ENCODE measurements around the gene CAMTA1.
"Not testable (repeated sequence)": the region's sequence is repeated elsewhere in the genome, so short reads cannot be mapped to it uniquely, and the experiment has no call there.

Gene CAMTA1

DNA sequence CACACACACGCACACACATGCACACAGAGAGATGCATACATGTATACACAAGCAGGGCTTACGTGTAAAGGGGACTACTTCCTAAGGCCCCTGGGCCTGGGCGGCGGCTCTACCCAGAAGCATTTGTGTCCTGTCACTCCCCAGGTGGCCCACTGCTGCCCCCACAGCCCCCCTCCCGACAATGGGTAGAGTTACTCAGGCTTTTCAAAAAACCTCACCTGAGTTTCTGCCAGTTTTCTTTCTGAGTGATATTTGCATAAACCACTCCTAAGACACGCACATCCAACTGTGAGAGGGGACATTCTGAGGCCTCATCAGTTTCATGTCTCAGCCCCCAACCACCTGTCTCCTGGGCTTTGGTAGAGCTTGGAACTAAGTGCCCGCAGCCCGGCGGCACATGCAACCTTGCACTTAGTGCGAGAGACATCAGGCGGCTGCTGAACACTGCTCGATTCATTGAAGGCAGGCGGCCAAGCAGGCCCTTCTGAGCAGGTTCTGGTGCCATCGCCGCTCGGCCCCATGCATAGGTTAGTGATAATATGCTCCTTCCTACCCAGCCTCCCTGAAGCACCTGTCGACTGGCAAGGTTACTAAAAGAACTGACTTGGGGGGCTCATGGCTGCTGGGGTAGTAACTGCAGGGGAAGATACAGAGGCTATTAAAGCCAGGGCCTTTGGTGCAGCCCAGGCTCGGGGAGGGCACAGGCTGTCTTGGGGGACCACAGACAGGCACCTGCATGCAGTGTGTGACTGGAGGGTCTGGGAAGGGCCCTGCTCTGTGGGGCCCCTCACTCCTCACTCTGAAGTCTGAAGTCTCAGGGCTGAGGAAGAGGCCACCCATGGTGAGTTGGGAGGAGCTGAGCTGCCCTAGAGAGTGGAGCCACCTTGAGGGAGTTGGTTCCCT, 621.6 kb downstream of the CAMTA1 start:
- no peak overlapping the region for H3K9ac ChIP-seq
- H3K4me3 ChIP-seq, result no peak overlapping the region
- no peak overlapping the region for H3K4me2 ChIP-seq

DNA sequence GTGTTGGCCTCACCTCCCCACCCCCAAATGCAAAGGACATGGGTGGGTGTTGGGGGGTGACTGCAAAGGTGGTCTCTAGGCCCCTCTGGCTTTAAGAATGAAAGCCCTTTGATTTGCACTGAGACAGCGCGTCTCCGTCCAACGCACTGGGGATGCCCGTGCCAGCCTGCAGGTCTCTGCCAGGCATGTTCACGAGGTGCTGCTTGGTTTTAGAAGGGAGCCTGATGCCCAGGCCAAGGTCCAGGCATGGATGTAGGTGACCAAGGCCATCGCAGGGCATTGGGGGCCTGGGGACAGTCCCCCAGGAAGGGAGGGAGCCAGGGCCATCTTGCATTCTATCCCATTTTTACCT, 622.3 kb downstream of the CAMTA1 start:
- Histone ChIP-seq H3K36me3 (no peaks in the 10 kb centered on the region), H3K27me3 (no peaks in the 10 kb centered on the region), H3K9ac (no peak overlapping the region), H3K4me1 (0 out of 20 replicates have a peak, but pooled peaks cover 0 to 5% (median 0%) of the 10 kb centered on the region in 10 experiments), H3K9me3 (replicated peaks in 1 of 11) (no peaks in the 10 kb centered on the region), H3K4me2 (no peak overlapping the region), H3K4me3 (no peak overlapping the region), H4K20me1 (no peaks in the 10 kb centered on the region), H3K27ac (no peak overlapping the region)
- TF ChIP-seq Cebpa-rat (IDR thresholded peaks at IDR 0.05), result no peak

More for the DNA sequence above, 621.6 kb downstream of the CAMTA1 start:
- no peaks in the 10 kb centered on the region for H4K20me1 ChIP-seq
- no peaks in the 10 kb centered on the region for H3K36me3 ChIP-seq
- peaks cover 0 to 7% (median 0%) of the 10 kb centered on the region in 10 experiments; a peak in 5 of 20 replicates for H3K4me1 ChIP-seq
- H3K27me3 ChIP-seq, result no peaks in the 10 kb centered on the region
- TF ChIP-seq Cebpa-rat (IDR thresholded peaks at IDR 0.05), result no peak
- no peaks in the 10 kb centered on the region for H3K9me3 ChIP-seq (replicated peaks in 1 of 11)
- H3K27ac ChIP-seq, result no peak overlapping the region

DNA sequence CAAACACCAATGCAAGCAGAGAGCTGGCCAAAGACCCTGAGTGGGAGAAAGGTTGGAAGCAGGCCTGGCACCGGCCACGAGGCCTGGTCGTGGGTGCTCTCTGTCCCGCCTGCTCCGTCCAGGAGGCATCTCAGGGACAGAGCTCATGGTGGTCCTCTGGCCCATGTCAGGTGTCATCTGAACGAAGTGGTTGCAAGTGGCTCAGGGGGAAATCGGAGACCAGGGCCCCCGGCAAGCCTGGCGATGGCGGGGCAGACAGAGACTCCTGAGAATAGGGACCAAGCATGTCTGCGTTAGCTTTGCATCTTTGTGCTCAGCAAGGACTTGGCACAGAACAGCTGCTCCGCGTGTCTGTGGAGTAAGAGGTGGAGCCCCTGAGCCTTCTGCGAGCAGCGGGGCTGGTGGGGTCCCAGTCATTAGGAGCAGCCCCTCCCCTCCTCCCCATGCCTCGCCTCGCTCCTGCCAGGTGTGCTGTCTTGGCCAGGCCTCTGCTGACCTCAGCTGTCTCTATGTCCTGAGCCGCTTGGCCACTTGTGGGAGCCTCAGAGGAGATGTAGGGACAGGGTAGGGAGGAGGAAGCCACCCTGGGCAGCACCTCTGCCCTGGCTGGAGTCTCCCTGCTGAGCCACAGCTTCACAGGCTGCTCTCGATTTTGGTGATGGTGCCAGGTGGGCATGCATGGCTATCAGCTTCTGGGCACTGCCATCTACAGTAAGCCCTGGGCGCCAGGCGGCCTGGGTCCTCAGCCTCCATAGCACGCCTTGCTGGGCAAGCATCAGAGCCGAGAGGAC, 622.9 kb downstream of the CAMTA1 start:
- Histone ChIP-seq H3K27me3 (no peaks in the 10 kb centered on the region), H3K27ac (no peak overlapping the region), H3K36me3 (no peaks in the 10 kb centered on the region), H4K20me1 (no peaks in the 10 kb centered on the region), H3K9ac (no peak overlapping the region), H3K9me3 (replicated peaks in 1 of 11) (no peaks in the 10 kb centered on the region), H3K4me1 (0 out of 20 replicates have a peak, but pooled peaks cover 0 to 4% (median 0%) of the 10 kb centered on the region in 10 experiments), H3K4me2 (no peak overlapping the region), H3K4me3 (no peak overlapping the region)
- no peak for TF ChIP-seq Cebpa-rat (IDR thresholded peaks at IDR 0.05)

DNA sequence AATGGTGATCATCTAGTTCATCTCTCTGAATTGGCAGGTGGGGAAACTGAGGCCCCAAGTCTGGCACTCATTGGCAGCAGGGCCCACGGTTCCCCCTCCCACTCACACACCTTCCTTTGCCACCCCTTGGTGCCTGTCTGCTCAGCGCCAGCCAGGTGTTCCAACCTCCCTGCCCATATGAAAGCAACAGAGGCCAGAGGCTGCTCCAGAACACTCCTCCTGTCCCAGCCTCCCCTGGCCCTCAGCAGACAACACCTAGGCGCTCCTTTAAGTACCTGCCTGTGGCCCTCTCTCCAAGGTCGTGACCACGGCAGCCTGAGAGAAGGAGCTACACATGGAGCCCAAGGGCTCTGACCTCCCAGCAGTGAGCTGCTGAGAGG, 623.5 kb downstream of the CAMTA1 start:
- Histone ChIP-seq H3K27ac (no peak overlapping the region), H3K9ac (no peak overlapping the region), H3K36me3 (no peaks in the 10 kb centered on the region), H3K4me2 (no peak overlapping the region), H3K4me3 (no peak overlapping the region), H4K20me1 (no peaks in the 10 kb centered on the region), H3K27me3 (no peaks in the 10 kb centered on the region), H3K9me3 (replicated peaks in 1 of 11) (no peaks in the 10 kb centered on the region), H3K4me1 (0 out of 20 replicates have a peak, but pooled peaks cover 0 to 4% (median 0%) of the 10 kb centered on the region in 10 experiments)
- TF ChIP-seq Cebpa-rat (IDR thresholded peaks at IDR 0.05), result no peak

DNA sequence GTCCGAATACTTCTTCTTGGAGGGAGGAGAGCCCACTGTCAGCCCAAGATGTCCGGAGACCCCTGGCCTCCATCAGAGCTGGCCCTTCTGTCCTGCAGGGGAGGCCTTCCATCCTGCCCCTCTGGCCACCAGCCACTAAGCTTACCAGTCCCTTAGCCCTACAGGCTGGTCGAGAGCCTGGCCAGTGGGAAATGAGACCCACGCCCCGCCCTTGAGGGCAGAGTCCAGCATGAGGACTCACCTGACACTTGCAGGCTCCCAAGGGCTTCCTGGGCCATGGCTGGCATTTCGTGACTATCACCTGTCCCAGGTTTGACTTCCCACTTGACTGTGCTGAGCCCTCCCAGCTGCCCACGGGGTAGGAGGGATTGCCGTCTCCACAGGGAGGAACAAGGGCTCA, 624.0 kb downstream of the CAMTA1 start:
- no peaks in the 10 kb centered on the region for H3K9me3 ChIP-seq (replicated peaks in 1 of 11)
- H3K27ac ChIP-seq, result no peak overlapping the region
- H3K4me2 ChIP-seq, result no peak overlapping the region
- H3K9ac ChIP-seq, result no peak overlapping the region
- H3K36me3 ChIP-seq, result no peaks in the 10 kb centered on the region
- no peak for TF ChIP-seq Cebpa-rat (IDR thresholded peaks at IDR 0.05)
- H3K4me1 ChIP-seq, result 0 out of 20 replicates have a peak, but pooled peaks cover 0 to 4% (median 0%) of the 10 kb centered on the region in 10 experiments
- no peaks in the 10 kb centered on the region for H3K27me3 ChIP-seq
- H3K4me3 ChIP-seq, result no peak overlapping the region
- no peaks in the 10 kb centered on the region for H4K20me1 ChIP-seq

DNA sequence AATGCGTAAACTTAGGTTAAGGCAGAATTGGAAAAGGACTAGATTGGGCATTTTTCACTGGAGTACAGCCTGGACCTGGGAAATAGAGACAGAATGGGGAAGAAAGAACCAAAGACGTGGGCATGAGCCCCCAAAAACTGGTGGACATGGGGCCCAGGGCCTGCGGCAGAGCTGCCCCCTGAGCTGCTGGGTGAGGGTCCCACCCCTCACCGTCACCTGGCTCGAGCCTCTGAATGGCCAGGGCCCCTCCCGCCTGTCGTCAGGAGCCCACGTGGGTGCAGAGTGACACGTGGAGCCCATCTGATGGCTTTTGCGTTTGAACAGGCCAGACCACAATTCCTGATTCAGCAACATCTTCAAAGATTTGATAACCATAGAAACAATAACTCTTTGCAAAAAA, 624.9 kb downstream of the CAMTA1 start:
- H4K20me1 ChIP-seq, result no peaks in the 10 kb centered on the region
- TF ChIP-seq Cebpa-rat (IDR thresholded peaks at IDR 0.05), result no peak
- 0 out of 20 replicates have a peak, but pooled peaks cover 0 to 4% (median 0%) of the 10 kb centered on the region in 10 experiments for H3K4me1 ChIP-seq
- no peak overlapping the region for H3K27ac ChIP-seq
- H3K9me3 ChIP-seq (replicated peaks in 1 of 11), result no peaks in the 10 kb centered on the region
- H3K27me3 ChIP-seq, result no peaks in the 10 kb centered on the region
- no peak overlapping the region for H3K4me3 ChIP-seq
- H3K4me2 ChIP-seq, result no peak overlapping the region
- H3K36me3 ChIP-seq, result no peaks in the 10 kb centered on the region
- H3K9ac ChIP-seq, result no peak overlapping the region

DNA sequence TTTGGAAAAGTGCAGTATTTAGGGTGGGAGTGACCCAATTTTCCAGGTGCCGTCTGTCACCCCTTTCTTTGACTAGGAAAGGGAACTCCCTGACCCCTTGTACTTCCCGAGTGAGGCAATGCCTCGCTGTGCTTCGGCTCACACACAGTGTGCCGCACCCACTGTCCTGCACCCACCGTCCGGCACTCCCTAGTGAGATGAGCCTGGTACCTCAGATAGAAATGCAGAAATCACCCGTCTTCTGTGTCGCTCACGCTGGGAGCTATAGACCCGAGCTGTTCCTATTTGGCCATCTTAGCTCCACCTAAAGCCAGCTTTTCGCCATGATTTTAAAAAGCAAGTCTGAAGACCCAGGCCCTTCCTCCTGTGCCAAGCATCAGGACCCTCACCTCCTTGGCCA, 632.4 kb downstream of the CAMTA1 start:
- not testable (repeated sequence) for H3K4me1 ChIP-seq, H3K4me3 ChIP-seq, H3K27ac ChIP-seq, H3K4me2 ChIP-seq, H3K9ac ChIP-seq, H3K27me3 ChIP-seq, H3K36me3 ChIP-seq, H4K20me1 ChIP-seq
- peaks cover 0 to 16% (median 14%) of the 10 kb centered on the region in 11 experiments; a peak in 18 of 22 replicates for H3K9me3 ChIP-seq (replicated peaks in 1 of 11)

DNA sequence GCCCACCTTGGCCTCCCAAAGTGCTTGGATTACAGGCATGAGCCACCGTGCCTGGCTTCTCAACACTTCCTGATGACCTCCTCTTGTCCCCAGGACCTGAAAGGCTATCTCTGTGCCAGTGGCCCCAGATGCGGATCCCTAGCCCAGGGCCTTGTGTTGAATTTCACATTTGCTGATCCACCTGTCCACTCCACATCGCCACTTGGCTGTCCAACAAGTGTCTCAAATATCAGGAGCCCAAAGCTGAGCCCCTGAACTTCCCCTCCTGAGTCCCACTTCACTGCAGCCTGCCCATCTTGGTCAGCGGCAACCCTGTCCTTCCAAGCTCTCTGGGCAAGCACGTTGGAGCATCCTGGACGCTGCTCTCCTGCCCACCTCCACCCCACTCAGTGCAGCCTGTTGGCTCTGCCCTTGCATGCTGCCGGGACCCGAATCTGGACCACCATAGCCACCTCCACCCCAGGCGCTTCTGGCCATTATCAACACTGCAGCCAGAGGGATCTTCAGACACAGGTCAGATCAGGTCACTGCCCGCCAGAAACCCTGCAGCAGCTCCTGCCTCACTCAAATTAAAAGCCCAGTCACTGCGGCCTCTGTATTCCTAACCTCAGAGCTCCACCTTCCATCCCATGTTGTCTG, 633.3 kb downstream of the CAMTA1 start:
- no peaks in the 10 kb centered on the region for H3K4me1 ChIP-seq
- no peaks in the 10 kb centered on the region for H4K20me1 ChIP-seq
- no peak overlapping the region for H3K4me3 ChIP-seq
- H3K9ac ChIP-seq, result no peak overlapping the region
- no peak overlapping the region for H3K27ac ChIP-seq
- TF ChIP-seq Cebpa-rat (IDR thresholded peaks at IDR 0.05), result no peak
- no peaks in the 10 kb centered on the region for H3K36me3 ChIP-seq
- no peak overlapping the region for H3K4me2 ChIP-seq
- no peaks in the 10 kb centered on the region for H3K27me3 ChIP-seq
- peaks cover 0 to 16% (median 14%) of the 10 kb centered on the region in 11 experiments; a peak in 18 of 22 replicates for H3K9me3 ChIP-seq (replicated peaks in 1 of 11)

DNA sequence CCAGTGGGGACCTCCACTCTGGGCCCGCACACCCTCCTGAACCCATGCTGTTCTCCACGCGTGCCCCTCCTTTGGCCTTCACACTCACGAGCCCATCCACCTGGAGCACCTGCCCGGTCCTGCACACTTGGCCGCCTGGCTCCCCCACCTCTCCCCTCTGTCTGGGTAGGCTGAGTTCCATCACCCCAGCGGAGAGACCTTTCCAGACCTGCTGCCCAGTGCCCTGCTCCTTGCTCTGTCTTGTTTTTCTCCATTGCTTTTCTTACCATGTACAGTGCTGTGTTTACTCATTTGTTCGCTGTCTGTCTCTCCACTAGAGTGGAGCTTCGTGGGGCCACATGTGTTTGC, 634.8 kb downstream of the CAMTA1 start:
- no peak overlapping the region for H3K9ac ChIP-seq
- H3K27me3 ChIP-seq, result no peaks in the 10 kb centered on the region
- H3K4me3 ChIP-seq, result no peak overlapping the region
- TF ChIP-seq Cebpa-rat (IDR thresholded peaks at IDR 0.05), result no peak
- no peaks in the 10 kb centered on the region for H4K20me1 ChIP-seq
- H3K4me1 ChIP-seq, result no peaks in the 10 kb centered on the region
- no peak overlapping the region for H3K27ac ChIP-seq
- peaks cover 0 to 16% (median 14%) of the 10 kb centered on the region in 11 experiments; a peak in 18 of 22 replicates for H3K9me3 ChIP-seq (replicated peaks in 1 of 11)
- no peak overlapping the region for H3K4me2 ChIP-seq
- H3K36me3 ChIP-seq, result no peaks in the 10 kb centered on the region

Measured in BLaER1 treated with 17β-estradiol and CSF1 and Interleukin-3, amounts not matched to agents 10 nM and 100 nM (cell line).